ENCODE data around the gene CAMK1D. TPM values are rescaled to one million over a fixed set of nuclear protein-coding genes. Genes with fewer than 3 reads are reported as not detected.

The CAMK1D gene
- total and polyA plus RNA-seq, 2 donors (not counting 3 experiments of a cell fraction or from before 2014, with no cell fraction given): 0.37 to 4.2 TPM

- Histone ChIP-seq H3K4me2 (ENCODE audit: insufficient read depth, low read length) (no peak overlapping the region), H3K27me3 (ENCODE audit: control insufficient read depth in 2 of 2, insufficient read depth in 2 of 2, low read length in 2 of 2) (no peaks in the 10 kb centered on the region), H3K9me1 (replicated peaks; ENCODE audit: control insufficient read depth, extremely low read depth, insufficient read depth, low read length) (no peaks in the 10 kb centered on the region), H3K27ac (ENCODE audit: insufficient read depth, low read depth, low read length) (no peak overlapping the region), H3K36me3 (ENCODE audit: control insufficient read depth in 2 of 2, extremely low read depth in 1 of 2, insufficient read depth in 2 of 2, low read length in 2 of 2) (no peaks in the 10 kb centered on the region), H3K4me1 (ENCODE audit: control insufficient read depth, extremely low read depth, insufficient read depth, low read length) (no peaks in the 10 kb centered on the region), H4K20me1 (replicated peaks; ENCODE audit: control insufficient read depth, extremely low read depth, insufficient read depth, low read length) (no peaks in the 10 kb centered on the region), H3K79me2 (ENCODE audit: control insufficient read depth, insufficient read depth, low read length) (no peaks in the 10 kb centered on the region), H3K4me3 (replicated peaks in 1 of 3; ENCODE audit: insufficient read depth in 1 of 3, low read depth in 1 of 3, low read length in 3 of 3) (no peak overlapping the region), H2AFZ (ENCODE audit: low read depth, low read length) (no peak overlapping the region), H3K9me3 (replicated peaks; ENCODE audit: control insufficient read depth, insufficient read depth, low read length) (no peaks in the 10 kb centered on the region), H3K9ac (replicated peaks; ENCODE audit: extremely low read depth, insufficient read depth, low read length) (no peak overlapping the region)
- CTCF ChIA-PET: interaction anchor here (0.6 kb wide), 1 partner anchor 11 kb away, joined by 5 read pairs; no protein-coding TSS in a partner anchor
- FAIRE-seq: no peak
- intact Hi-C loops (cut with micrococcal nuclease): no loop called here
- dilution Hi-C loops (cut with MboI; ENCODE audit: extremely low pct_ligation_motif_present, low sequenced_read_pairs): no loop called here
- POLR2A ChIA-PET: no interaction called here
- DNase-seq (ENCODE audit: low read depth, low spot score): no peak
- BruUV-seq (replicated peaks): no TSS peak
- TF ChIP-seq POLR2AphosphoS5 (IDR thresholded peaks at IDR 0.05; ENCODE audit: insufficient read depth, low read depth, low read length): no peak
- TF ChIP-seq EZH2 (IDR thresholded peaks at IDR 0.05; ENCODE audit: borderline replicate concordance, low read depth, low read length, severe bottlenecking): no peak
- TF ChIP-seq MAX (IDR thresholded peaks at IDR 0.05; ENCODE audit: insufficient read depth, insufficient read length): no peak
- TF ChIP-seq MYC (IDR thresholded peaks at IDR 0.05; ENCODE audit: low read depth, low read length): no peak
- TF ChIP-seq POLR2A (IDR thresholded peaks at IDR 0.05; ENCODE audit: low read depth, low read length): no peak
- TF ChIP-seq JUN (IDR thresholded peaks at IDR 0.05; ENCODE audit: borderline replicate concordance, insufficient read depth, insufficient read length, low read depth): no peak
- no peak for TF ChIP-seq FOS (IDR thresholded peaks at IDR 0.05; ENCODE audit: borderline replicate concordance, insufficient read depth, low read length)
- TF ChIP-seq GATA2 (IDR thresholded peaks at IDR 0.05; ENCODE audit: insufficient read depth, insufficient read length, low read depth, low read length): no peak
- TF ChIP-seq CTCF (IDR thresholded peaks at IDR 0.05; ENCODE audit: extremely low read depth in 1 of 2, insufficient read depth in 1 of 2, low read depth in 1 of 2, low read length in 2 of 2): no peak
Observed at GRCh38 chr10:12376211-12376610, 26.9 kb downstream of the CAMK1D start.

Data from endothelial cell of umbilical vein (primary cell).